CD4-positive, alpha-beta memory T cell (primary cell): Measurements from ENCODE around the gene MINDY1. TPM values are rescaled to one million over a fixed set of nuclear protein-coding genes. Genes with fewer than 3 reads are reported as not detected.

Experiments used
- CTCF ChIA-PET: fragments of 350-600 bp; sonication (Branson Sonifier 250); formaldehyde crosslinking; loops from one replicate; lab custom pipeline; 2021; ENCODE audit warnings: inconsistent platforms; ENCODE audit not compliant: partially characterized antibody; lab: Charles Lee
- POLR2A ChIA-PET: fragments of 350-600 bp; sonication (Branson Sonifier 250); formaldehyde crosslinking; loops from one replicate; lab custom pipeline; 2021; ENCODE audit not compliant: partially characterized antibody; lab: Charles Lee
- DNase-seq, 5 donors: peaks; one replicate each; pipeline versions ENCODE4 v3.0.0 to v3.0.0-alpha.2; 2020 to 2022; ENCODE audit warnings: mixed read lengths in 1 of 5
- H3K27ac ChIP-seq: one replicate; pipeline ENCODE4 v1.7.0; 2013; ENCODE audit warnings: low read depth, low read length
- H3K27me3 ChIP-seq: 2 replicates; pipeline ENCODE4 v1.7.0; 2013; ENCODE audit warnings: mild to moderate bottlenecking, low read length, moderate library complexity; ENCODE audit not compliant: insufficient read depth
- H3K36me3 ChIP-seq: 2 replicates; pipeline ENCODE4 v1.7.0; 2013; ENCODE audit warnings: mild to moderate bottlenecking, low read length, moderate library complexity; ENCODE audit not compliant: insufficient read depth
- H3K4me1 ChIP-seq: 2 replicates; pipeline ENCODE4 v1.7.0; 2013; ENCODE audit warnings: mild to moderate bottlenecking, low read length, moderate library complexity; ENCODE audit not compliant: insufficient read depth
- H3K4me3 ChIP-seq, 2 donors: one replicate each; pipeline ENCODE4 v1.7.0; 2013; ENCODE audit warnings: low read length in 2 of 2, mild to moderate bottlenecking in 1 of 2
- H3K9me3 ChIP-seq, 2 donors: one replicate each; pipeline ENCODE4 v1.7.0; 2013; ENCODE audit warnings: low read length in 2 of 2, control low read depth in 1 of 2; ENCODE audit not compliant: control insufficient read depth in 1 of 2
- H3K27ac Mint-ChIP-seq, 7 donors: one replicate each; pipeline ENCODE4 v1.8.0; 2020 to 2021; ENCODE audit warnings: mixed read lengths in 7 of 7, mild to moderate bottlenecking in 6 of 7, inconsistent platforms in 3 of 7, moderate library complexity in 3 of 7
- H3K27me3 Mint-ChIP-seq, 2 donors: one replicate each; pipeline ENCODE4 v1.8.0; 2020 to 2021; ENCODE audit warnings: mixed read lengths in 2 of 2
- H3K36me3 Mint-ChIP-seq, 2 donors: one replicate each; pipeline ENCODE4 v1.8.0; 2020 to 2021; ENCODE audit warnings: mixed read lengths in 2 of 2, inconsistent platforms in 1 of 2, mild to moderate bottlenecking in 1 of 2
- H3K4me1 Mint-ChIP-seq, 4 donors: one replicate each; pipeline ENCODE4 v1.8.0; 2020 to 2021; ENCODE audit warnings: mixed read lengths in 4 of 4, mild to moderate bottlenecking in 1 of 4
- H3K4me3 Mint-ChIP-seq, 8 donors: one replicate each; pipeline ENCODE4 v1.8.0; 2020 to 2021; ENCODE audit warnings: mixed read lengths in 8 of 8, mild to moderate bottlenecking in 7 of 8, moderate library complexity in 6 of 8, inconsistent platforms in 3 of 8
- H3K9me3 Mint-ChIP-seq, 8 donors: one replicate each; pipeline ENCODE4 v1.8.0; 2020 to 2021; ENCODE audit warnings: mixed read lengths in 8 of 8, mild to moderate bottlenecking in 5 of 8, inconsistent platforms in 3 of 8, moderate library complexity in 1 of 8
- intact Hi-C: fragments of 100-400 bp; cut with micrococcal nuclease; formaldehyde crosslinking; loops from one replicate; pipeline ENCODE4 v1.15.1; 2023
- polyA plus RNA-seq, 2 donors: library from polyadenylated mRNA; unstranded; fragments of 300-500 nt; fragmentation: Illumina TruSeq; gene quantifications; one replicate each; pipeline ENCODE4 v1.2.3, GENCODE V29; 2021
- total RNA-seq, 2 experiments: library from RNA; stranded (reverse); gene quantifications; one replicate each; pipeline ENCODE4 v1.2.3, GENCODE V29; 2021

MINDY1 gene
- total and polyA plus RNA-seq, 4 experiments from 2014 or later, result 6.5 to 32.1 (median 24.5) TPM

- no peaks in the 10 kb centered on the region for H3K27me3 ChIP-seq
- H3K4me1 Mint-ChIP-seq, result peaks cover 48 to 89% (median 69%) of the 10 kb centered on the region in 4 donors
- H3K27ac Mint-ChIP-seq, result peak overlapping the region; percentile 90 to 100 (median 99)
- intact Hi-C loops, result loop anchor here (2.0 to 5.0 kb wide), 5 partner anchors 40 to 647 kb away; partner anchors contain the start of genes ARNT, RPRD2 and TNFAIP8L2
- H3K4me3 ChIP-seq, result peak overlapping the region in 1 of 2 donors; percentile 92
- peaks cover 8 to 30% of the 10 kb centered on the region in 2 donors for H3K36me3 Mint-ChIP-seq
- POLR2A ChIA-PET, result interaction anchor here (1.4 to 1.9 kb wide), 3 partner anchors 48 to 157 kb away, joined by 3 to 7 read pairs (median 4); partner anchors contain the start of gene CDC42SE1
- no peak for DNase-seq
- CTCF ChIA-PET, result interaction anchor here (0.6 to 4.9 kb wide), 3 partner anchors 10 to 90 kb away, joined by 3 to 18 read pairs (median 3); no protein-coding TSS in a partner anchor
- H3K27ac ChIP-seq, result peak overlapping the region; percentile 88
- H3K27me3 Mint-ChIP-seq, result no peaks in the 10 kb centered on the region
- H3K9me3 Mint-ChIP-seq, result no peaks in the 10 kb centered on the region
- H3K4me3 Mint-ChIP-seq, result peak overlapping the region; percentile 88 to 99 (median 95)
- H3K9me3 ChIP-seq, result no peaks in the 10 kb centered on the region
- H3K4me1 ChIP-seq, result peaks cover 58% of the 10 kb centered on the region
- H3K36me3 ChIP-seq, result no peaks in the 10 kb centered on the region
Observed at GRCh38 chr1:151009206-151009587, 2.5 kb upstream of the MINDY1 start.

DNA sequence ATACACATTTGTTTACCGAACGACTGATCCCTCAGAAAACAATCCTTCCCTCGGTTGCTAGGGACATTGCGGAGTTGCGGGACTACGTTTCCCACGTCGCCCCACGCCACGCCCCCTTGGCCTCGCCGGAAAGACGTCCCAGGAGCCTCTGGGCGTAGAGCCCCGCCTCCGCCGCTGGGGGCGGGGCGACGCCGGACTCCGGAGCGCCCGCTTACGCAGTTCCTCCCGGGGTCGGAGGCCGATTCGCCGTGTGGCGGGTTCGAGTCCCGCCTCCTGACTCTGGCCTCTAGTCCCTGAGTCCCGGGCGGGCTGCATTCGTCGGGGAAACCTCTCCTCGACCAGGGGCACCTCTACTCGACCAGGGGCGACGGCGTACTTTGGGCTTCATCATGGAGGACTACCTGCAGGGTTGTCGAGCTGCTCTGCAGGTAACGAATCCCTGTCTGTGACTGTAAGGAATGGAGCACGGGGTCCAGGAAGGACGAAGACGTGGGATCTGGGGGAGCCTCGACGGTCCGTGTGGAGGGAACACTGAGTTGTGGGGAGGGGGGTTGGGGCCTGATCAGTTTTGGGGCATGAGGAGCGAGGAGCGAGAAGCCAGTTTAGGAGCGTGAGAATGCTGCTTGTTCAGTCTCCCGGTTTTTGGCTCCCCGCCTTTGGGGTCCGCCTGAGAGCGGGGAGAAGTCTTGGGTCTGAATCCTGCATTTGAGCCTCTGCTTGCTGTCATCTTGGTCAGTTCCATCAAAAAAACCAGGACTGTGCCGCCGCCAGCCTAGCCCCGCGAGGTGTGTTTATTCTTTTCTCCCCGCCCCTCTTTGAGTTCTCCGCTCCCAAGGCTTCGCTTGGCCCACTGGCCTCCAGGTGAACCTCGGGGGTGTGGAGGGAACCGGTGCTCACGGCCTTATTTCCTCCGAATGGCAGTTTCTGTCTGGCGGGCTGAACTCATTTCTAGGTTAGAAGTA is 1.8 kb upstream of the MINDY1 start, which contains the start of gene PRUNE1:
Gene PRUNE1, plus strand, starts transcription at position 206 of the 962 bp plus-strand sequence. Its CDS starts 184 bp downstream, at position 390.
- H3K27me3 ChIP-seq, result no peaks in the 10 kb centered on the region
- ChIA-PET CTCF (interaction anchor here (1.5 to 4.9 kb wide), 2 partner anchors 9 to 16 kb away, joined by 3 to 18 read pairs; no protein-coding TSS in a partner anchor), POLR2A (interaction anchor here (0.6 to 3.4 kb wide), 5 partner anchors 28 to 158 kb away, joined by 3 to 18 read pairs (median 4); partner anchors contain the start of gene CDC42SE1)
- DNase-seq, result peak; percentile 92 to 99 (median 96)
- intact Hi-C loops, result loop anchor here (1.0 to 5.0 kb wide), 8 partner anchors 40 to 646 kb away; partner anchors contain the start of genes ARNT, GABPB2, RPRD2 and SETDB1
- Mint-ChIP-seq H3K4me1 (peaks cover 49 to 93% (median 71%) of the 10 kb centered on the region in 4 donors), H3K4me3 (peak within 1 kb of the TSS; percentile 88 to 99 (median 95)), H3K9me3 (no peaks in the 10 kb centered on the region), H3K27ac (peak within 1 kb of the TSS; percentile 90 to 100 (median 99)), H3K27me3 (no peaks in the 10 kb centered on the region), H3K36me3 (peaks cover 6 to 30% of the 10 kb centered on the region in 2 donors)
- peaks cover 65% of the 10 kb centered on the region for H3K4me1 ChIP-seq
- H3K27ac ChIP-seq, result peak within 1 kb of the TSS; percentile 88
- H3K4me3 ChIP-seq, result peak within 1 kb of the TSS; percentile 74 to 92
- H3K9me3 ChIP-seq, result no peaks in the 10 kb centered on the region
- no peaks in the 10 kb centered on the region for H3K36me3 ChIP-seq

DNA sequence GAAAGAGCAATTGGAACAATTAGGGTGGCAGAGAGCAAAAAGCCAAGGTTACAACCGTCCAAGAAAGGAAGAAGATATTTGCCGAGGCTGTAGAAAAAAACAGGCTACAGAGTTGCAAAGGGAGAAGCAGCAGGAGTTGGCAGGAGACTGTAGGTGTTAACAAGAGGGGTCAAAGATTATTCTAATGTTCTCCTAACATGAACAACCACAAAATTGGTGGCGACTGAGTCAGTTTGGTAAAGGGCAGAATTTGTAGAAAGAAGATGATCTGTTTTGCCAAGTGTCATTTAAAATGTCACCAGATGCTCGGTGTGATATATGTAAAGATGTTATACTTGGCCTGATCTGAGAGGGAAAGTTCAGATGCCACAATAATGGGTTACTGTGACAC is 1.1 kb upstream of the MINDY1 start:
- H3K4me3 ChIP-seq, result peak overlapping the region; percentile 30 to 92
- DNase-seq, result no peak
- CTCF ChIA-PET, result interaction anchor here (1.2 to 14.9 kb wide), 5 partner anchors 8 to 86 kb away, joined by 3 to 255 read pairs (median 18); partner anchors contain the start of genes ANXA9 and CERS2
- POLR2A ChIA-PET, result interaction anchor here (1.5 to 3.9 kb wide), 9 partner anchors 13 to 311 kb away, joined by 4 to 34 read pairs (median 16); partner anchors contain the start of genes C1orf56, CDC42SE1, CERS2 and GOLPH3L
- no peaks in the 10 kb centered on the region for H3K27me3 ChIP-seq
- H3K27me3 Mint-ChIP-seq, result no peaks in the 10 kb centered on the region
- H3K27ac Mint-ChIP-seq, result peak overlapping the region; percentile 90 to 100 (median 99)
- peak overlapping the region; percentile 88 to 99 (median 95) for H3K4me3 Mint-ChIP-seq
- H3K9me3 Mint-ChIP-seq, result no peaks in the 10 kb centered on the region
- H3K4me1 Mint-ChIP-seq, result peaks cover 48 to 94% (median 70%) of the 10 kb centered on the region in 4 donors
- no peaks in the 10 kb centered on the region for H3K36me3 ChIP-seq
- peaks cover 3 to 34% of the 10 kb centered on the region in 2 donors for H3K36me3 Mint-ChIP-seq
- no peaks in the 10 kb centered on the region for H3K9me3 ChIP-seq
- peak overlapping the region; percentile 88 for H3K27ac ChIP-seq
- intact Hi-C loops, result loop anchor here (1.0 to 5.0 kb wide), 9 partner anchors 33 to 646 kb away; partner anchors contain the start of genes ARNT, CERS2, GABPB2 and RPRD2
- peaks cover 71% of the 10 kb centered on the region for H3K4me1 ChIP-seq

DNA sequence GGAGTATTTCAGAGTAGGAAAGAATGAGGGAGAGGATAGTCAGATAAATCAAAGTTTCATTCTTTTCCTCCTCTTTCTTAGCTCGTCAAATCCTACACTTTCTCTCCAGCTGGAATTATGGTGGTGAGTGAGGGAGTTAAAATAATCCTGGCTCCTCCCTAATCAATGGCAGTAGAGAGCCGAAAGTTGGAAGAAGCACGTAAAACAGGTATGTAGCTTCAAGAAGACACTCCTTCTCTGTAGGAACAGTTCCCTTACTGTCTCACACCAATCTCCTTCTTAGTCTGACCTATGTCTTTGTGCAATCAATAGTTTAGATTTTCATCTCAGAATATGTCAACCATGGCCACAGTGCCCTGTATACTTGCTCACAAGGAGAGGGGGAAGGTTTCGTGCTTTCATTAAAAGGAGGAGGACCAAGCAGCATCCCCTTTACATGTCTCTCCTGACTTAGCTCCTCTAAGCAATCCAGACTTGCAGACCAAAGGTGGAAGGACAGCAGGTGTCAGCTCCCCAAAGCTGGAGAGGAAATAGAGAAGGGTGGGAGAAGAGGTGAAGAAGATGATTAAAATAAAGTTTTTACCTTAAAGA is 878 bp downstream of the MINDY1 start:
- intact Hi-C loops, result loop anchor here (1.0 to 5.0 kb wide), 7 partner anchors 10 to 644 kb away; partner anchors contain the start of genes ARNT, CERS2, RPRD2 and TNFAIP8L2
- Mint-ChIP-seq H3K27me3 (no peaks in the 10 kb centered on the region), H3K27ac (peak overlapping the region; percentile 90 to 100 (median 99)), H3K4me1 (peaks cover 54 to 98% (median 76%) of the 10 kb centered on the region in 4 donors), H3K9me3 (no peaks in the 10 kb centered on the region), H3K4me3 (peak overlapping the region; percentile 88 to 99 (median 94)), H3K36me3 (peaks cover 13 to 41% of the 10 kb centered on the region in 2 donors)
- Histone ChIP-seq H3K27me3 (no peaks in the 10 kb centered on the region), H3K9me3 (no peaks in the 10 kb centered on the region), H3K27ac (peak overlapping the region; percentile 88), H3K4me3 (peak overlapping the region; percentile 54 to 71), H3K36me3 (peaks cover 7% of the 10 kb centered on the region), H3K4me1 (peaks cover 83% of the 10 kb centered on the region)
- POLR2A ChIA-PET, result interaction anchor here (0.6 to 3.9 kb wide), 19 partner anchors 9 to 723 kb away, joined by 3 to 34 read pairs (median 5); partner anchors contain the start of genes C1orf56, CDC42SE1, CERS2 and GABPB2
- CTCF ChIA-PET, result interaction anchor here (0.8 to 14.9 kb wide), 12 partner anchors 10 to 150 kb away, joined by 4 to 255 read pairs (median 7); partner anchors contain the start of genes ANXA9, C1orf56, CDC42SE1 and CERS2
- DNase-seq, result no peak

DNA sequence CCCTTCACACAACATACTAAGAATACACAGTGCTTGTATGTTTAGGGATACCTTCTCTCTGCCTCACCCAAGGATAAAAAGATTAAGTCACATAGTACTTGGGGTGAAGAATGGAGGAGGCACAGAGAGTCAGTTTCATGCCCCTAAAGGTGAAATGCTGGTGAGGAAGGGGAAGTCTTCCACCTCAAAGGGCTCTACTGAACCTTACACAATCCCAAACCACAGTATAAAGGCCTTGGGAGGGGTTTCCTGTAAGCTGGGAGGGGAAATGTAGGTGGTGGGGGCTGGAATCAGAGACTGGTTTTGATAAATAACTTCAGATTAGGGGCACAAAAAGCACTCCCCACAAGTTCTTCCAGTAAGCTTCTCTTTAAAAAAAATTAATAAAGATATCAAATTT is 3.5 kb downstream of the MINDY1 start:
- Histone ChIP-seq H3K4me1 (peaks cover 70% of the 10 kb centered on the region), H3K36me3 (peaks cover 30% of the 10 kb centered on the region), H3K9me3 (no peaks in the 10 kb centered on the region), H3K4me3 (peak overlapping the region; percentile 34 to 37), H3K27me3 (no peaks in the 10 kb centered on the region), H3K27ac (peak overlapping the region; percentile 53)
- DNase-seq, result peak in 4 of 5 donors; percentile 17 to 31 (median 24)
- Mint-ChIP-seq H3K9me3 (no peaks in the 10 kb centered on the region), H3K36me3 (peaks cover 18 to 52% of the 10 kb centered on the region in 2 donors), H3K4me1 (peaks cover 48 to 79% (median 63%) of the 10 kb centered on the region in 4 donors), H3K27me3 (no peaks in the 10 kb centered on the region), H3K4me3 (peak overlapping the region; percentile 74 to 89 (median 84)), H3K27ac (peak overlapping the region; percentile 87 to 97 (median 94))
- intact Hi-C loops, result no loop called here
- ChIA-PET POLR2A (interaction anchor here (0.8 to 1.6 kb wide), 7 partner anchors 25 to 324 kb away, joined by 3 to 9 read pairs (median 5); partner anchors contain the start of genes C1orf56, CDC42SE1, TNFAIP8L2 and VPS72), CTCF (interaction anchor here (0.5 to 14.9 kb wide), 8 partner anchors 9 to 747 kb away, joined by 3 to 255 read pairs (median 3); partner anchors contain the start of genes ANXA9, CERS2 and GABPB2)

DNA sequence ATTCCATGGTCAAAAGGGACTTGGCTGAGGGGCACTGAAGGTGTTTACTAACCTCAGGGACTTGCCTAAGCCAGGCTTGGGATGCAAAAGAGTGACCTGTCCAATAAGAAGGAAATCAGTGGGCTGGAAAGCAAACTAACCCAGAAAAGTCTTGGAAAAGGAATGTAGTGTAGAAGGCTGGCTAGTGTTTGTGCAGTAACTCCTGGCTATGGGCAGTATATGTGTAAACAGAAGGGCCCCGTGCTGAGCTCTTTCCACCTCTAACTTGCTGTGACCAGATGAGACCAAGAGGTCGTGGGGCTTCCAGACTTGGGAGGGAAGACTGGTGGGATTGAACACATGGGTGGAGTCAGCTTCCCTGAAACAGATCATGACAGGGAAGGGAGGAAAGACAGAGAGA is 4.1 kb downstream of the MINDY1 start:
- peaks cover 66% of the 10 kb centered on the region for H3K4me1 ChIP-seq
- Mint-ChIP-seq H3K36me3 (peaks cover 18 to 52% of the 10 kb centered on the region in 2 donors), H3K9me3 (no peaks in the 10 kb centered on the region), H3K4me1 (peaks cover 42 to 73% (median 57%) of the 10 kb centered on the region in 4 donors), H3K27me3 (no peaks in the 10 kb centered on the region), H3K27ac (peak overlapping the region; percentile 87 to 97 (median 94)), H3K4me3 (peak overlapping the region; percentile 74 to 89 (median 84))
- H3K9me3 ChIP-seq, result no peaks in the 10 kb centered on the region
- intact Hi-C loops, result no loop called here
- ChIA-PET POLR2A (interaction anchor here (1.3 to 1.6 kb wide), 3 partner anchors 25 to 56 kb away, joined by 4 to 9 read pairs (median 5); partner anchors contain the start of genes C1orf56 and CDC42SE1), CTCF (interaction anchor here (0.5 to 14.9 kb wide), 6 partner anchors 9 to 747 kb away, joined by 3 to 255 read pairs (median 4); partner anchors contain the start of genes ANXA9, CERS2 and GABPB2)
- peak overlapping the region; percentile 53 for H3K27ac ChIP-seq
- DNase-seq, result no peak
- peaks cover 35% of the 10 kb centered on the region for H3K36me3 ChIP-seq
- H3K4me3 ChIP-seq, result peak overlapping the region; percentile 34 to 37
- H3K27me3 ChIP-seq, result no peaks in the 10 kb centered on the region
